ENCODE results near the gene PCNT. TPM values are rescaled to one million over a fixed set of nuclear protein-coding genes. Genes with fewer than 3 reads are reported as not detected.

PCNT gene
- total and polyA plus RNA-seq, 9 of the 15 experiments (the other 6 are each of a cell fraction or from before 2014, with no cell fraction given) = 9.1 to 53.5 (median 31.3) TPM

GRCh38 chr21:46489800-46490199 is 165.8 kb downstream of the PCNT start:
- Histone ChIP-seq H3K36me3 (ENCODE audit: control insufficient read depth, insufficient read depth, low read length) (peaks cover 46% of the 10 kb centered on the region; the same call in 1 of the 3 replicates), H3K9me1 (ENCODE audit: control insufficient read depth, insufficient read depth, low read length) (no peaks in the 10 kb centered on the region), H3K9me3 (replicated peaks; ENCODE audit: control insufficient read depth, insufficient read depth, low read depth, low read length) (no peaks in the 10 kb centered on the region), H3K4me2 (ENCODE audit: insufficient read depth, low read length) (no peak overlapping the region), H3K27ac (ENCODE audit: extremely low read depth, low read depth, low read length) (no peak overlapping the region), H4K20me1 (replicated peaks; ENCODE audit: control insufficient read depth, insufficient read depth, low read length) (no peaks in the 10 kb centered on the region), H3K4me3 (no peak overlapping the region), H3K27me3 (ENCODE audit: control insufficient read depth in 2 of 2, insufficient read depth in 2 of 2, low read length in 2 of 2) (no peaks in the 10 kb centered on the region), H3K9ac (ENCODE audit: insufficient read depth in 1 of 2, low read depth in 2 of 2, low read length in 2 of 2) (peak overlapping the region in 1 of 2 experiments; percentile 70; a peak in 2 of 4 replicates), H3K79me2 (ENCODE audit: control insufficient read depth, insufficient read depth, low read length) (no peaks in the 10 kb centered on the region; the same call in 2 of the 3 replicates), H2AFZ (ENCODE audit: low read depth, low read length) (no peak overlapping the region), H3K4me1 (replicated peaks in 1 of 2; ENCODE audit: control insufficient read depth in 2 of 2, insufficient read depth in 2 of 2, low read length in 2 of 2) (peaks cover 0 to 4% of the 10 kb centered on the region in 2 experiments; a peak in 2 of 5 replicates)
- FAIRE-seq (no peak), DNase-seq (ENCODE audit: extremely low read depth in 1 of 4, low spot score in 3 of 4) (no peak), ATAC-seq (no peak)
- in situ Hi-C loops (cut with MboI) = no loop called here
- POLR2A ChIA-PET = interaction anchor here (0.7 to 3.0 kb wide), 5 partner anchors 9 to 31 kb away, joined by 3 to 17 read pairs (median 4); partner anchors contain the start of gene DIP2A
- CTCF ChIA-PET (ENCODE audit: low intra/inter-chr PET ratio) = interaction anchor here (0.5 kb wide), 1 partner anchor 264 kb away, joined by 5 read pairs; no protein-coding TSS in a partner anchor
- intact Hi-C loops (cut with micrococcal nuclease) = no loop called here
- BruUV-seq (replicated peaks) = no TSS peak
- no peak for TF ChIP-seq PHB (CRISPR knock-in tag; IDR thresholded peaks at IDR 0.05)
- no peak for TF ChIP-seq RBM14 (IDR thresholded peaks at IDR 0.05; ENCODE audit: borderline replicate concordance, insufficient read depth, low read depth, low read length)
- TF ChIP-seq HMG20B (CRISPR knock-in tag; IDR thresholded peaks at IDR 0.05) = no peak
- no peak for TF ChIP-seq EHMT2 (IDR thresholded peaks at IDR 0.05)
- TF ChIP-seq, protein P1, sequence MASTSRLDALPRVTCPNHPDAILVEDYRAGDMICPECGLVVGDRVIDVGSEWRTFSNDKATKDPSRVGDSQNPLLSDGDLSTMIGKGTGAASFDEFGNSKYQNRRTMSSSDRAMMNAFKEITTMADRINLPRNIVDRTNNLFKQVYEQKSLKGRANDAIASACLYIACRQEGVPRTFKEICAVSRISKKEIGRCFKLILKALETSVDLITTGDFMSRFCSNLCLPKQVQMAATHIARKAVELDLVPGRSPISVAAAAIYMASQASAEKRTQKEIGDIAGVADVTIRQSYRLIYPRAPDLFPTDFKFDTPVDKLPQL (IDR thresholded peaks at IDR 0.05; ENCODE audit: extremely low read depth, insufficient read length) = no peak
- no peak for TF ChIP-seq ZNF184 (CRISPR knock-in tag; IDR thresholded peaks at IDR 0.05)
- TF ChIP-seq HMGXB4 (CRISPR knock-in tag; IDR thresholded peaks at IDR 0.05) = no peak
- no peak for TF ChIP-seq POLR2B (IDR thresholded peaks at IDR 0.05; ENCODE audit: low read depth, partially characterized antibody)
- TF ChIP-seq SRSF7 (optimal IDR thresholded peaks at IDR 0.05; ENCODE audit: low read depth, low read length) = no peak
- no peak for TF ChIP-seq ELF1 (tag; IDR thresholded peaks at IDR 0.05)
- no peak for TF ChIP-seq ZNF644 (tag; IDR thresholded peaks at IDR 0.05; ENCODE audit: low read depth)
- no peak for TF ChIP-seq LARP7 (IDR thresholded peaks at IDR 0.05)
- WGBS (ENCODE audit: insufficient coverage, low coverage, missing lambda C conversion rate) = 90% methylated on average over 9 of the region's 10 CpGs
